GM19438 (cell line): Measurements from ENCODE around the gene DPYSL4.

Experiments
- ATAC-seq: cut with Tn5 transposase; IDR thresholded peaks from one replicate; pipeline ENCODE4 v1.9.1; 2021; ENCODE audit warnings: low read depth; ENCODE audit not compliant: unreplicated experiment

The DPYSL4 gene

DNA sequence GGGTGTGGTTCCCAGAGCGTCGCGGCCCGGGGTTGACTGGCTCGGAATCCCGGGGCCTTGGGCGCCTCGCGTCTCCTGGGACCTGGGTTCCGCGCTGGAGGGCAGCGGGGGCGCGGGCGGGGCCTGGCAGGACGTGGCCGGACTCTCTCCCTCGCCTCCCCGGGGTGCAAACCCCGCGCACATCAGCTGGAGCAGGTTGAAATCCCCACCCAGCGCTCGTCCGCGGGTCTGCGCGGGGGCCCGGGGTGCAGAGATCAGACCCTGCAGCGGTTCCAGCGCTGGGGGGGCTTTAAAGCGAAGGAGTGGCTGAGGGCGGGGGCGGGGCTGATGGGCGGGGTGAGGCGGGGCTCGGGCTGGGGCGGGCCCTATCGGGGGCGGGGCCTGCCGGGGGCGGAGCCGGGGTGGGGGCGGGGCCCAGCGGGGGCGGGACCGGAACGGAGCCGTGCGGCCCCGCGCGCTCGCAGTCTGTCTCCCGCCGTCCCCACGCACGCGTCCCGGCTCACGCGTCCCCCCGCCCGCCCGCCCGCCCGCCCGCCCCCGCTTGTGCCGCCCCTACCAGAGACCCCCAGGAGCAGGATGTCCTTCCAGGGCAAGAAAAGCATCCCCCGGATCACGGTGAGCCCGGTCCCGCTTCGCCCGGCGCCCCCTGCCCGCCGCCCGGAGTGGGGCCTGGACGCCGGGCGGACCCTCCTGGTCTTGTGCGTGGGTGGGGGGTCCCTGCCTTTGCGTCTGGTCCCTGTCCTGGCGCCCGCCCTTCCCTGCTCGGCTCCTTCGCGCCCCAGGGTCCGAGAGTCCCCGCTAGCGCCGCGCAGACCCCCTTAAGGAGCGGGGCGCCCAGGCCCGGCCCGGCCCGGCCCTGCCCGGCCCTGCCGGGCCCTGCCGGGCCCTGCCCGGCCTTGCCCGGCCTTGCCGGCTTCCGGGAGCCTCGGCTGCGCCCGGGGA is at the start of gene DPYSL4:
DPYSL4 (plus strand) TSS at position 461 of the 942 bp plus-strand sequence; CDS start at position 577, 116 bp downstream.
- no peak for ATAC-seq

DNA sequence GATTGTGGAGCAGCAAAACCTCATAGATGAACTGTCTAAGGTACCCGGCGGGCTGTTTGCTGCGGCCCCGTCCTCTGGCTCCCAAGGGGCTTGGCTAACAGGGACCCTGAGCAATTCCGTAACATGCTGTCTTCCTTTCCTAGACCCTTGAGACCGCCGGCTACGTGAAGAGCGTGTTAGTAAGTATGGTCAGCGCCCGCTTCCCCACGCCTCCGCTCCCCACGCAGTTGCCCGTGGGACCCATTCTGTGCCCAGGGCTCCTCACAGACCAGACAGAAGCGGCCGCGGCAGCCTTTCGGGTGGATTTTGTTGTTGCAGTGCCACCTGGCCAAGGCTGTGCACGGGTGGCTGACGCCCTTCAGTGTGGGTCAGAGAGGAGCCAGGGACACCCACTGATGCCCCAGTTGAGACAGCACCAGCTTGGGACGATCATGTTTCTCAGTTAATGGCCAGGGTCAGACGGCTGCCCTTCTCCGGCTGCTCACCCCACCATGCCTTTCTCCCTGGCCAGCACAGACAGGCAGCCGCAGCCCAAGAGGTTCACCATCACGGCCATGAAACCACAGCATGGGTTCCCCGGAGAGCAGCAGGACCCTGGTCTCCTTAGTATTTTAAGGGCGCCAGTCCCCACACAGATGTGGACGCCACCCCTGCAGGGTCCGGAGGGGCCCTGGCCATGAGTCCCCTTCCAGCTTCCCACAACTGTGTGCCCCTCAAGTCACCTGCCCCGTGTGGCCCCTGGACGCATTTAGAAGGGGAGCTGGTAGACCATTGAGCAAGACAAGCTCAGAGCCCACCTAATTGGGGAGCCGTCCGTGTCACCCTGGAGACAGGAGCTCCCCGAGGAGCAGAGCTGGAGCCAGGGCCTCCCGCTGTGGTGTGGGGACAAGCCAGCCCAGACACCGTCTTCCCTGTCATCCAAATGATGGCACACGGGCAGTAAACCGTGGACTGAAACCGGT is 49.4 kb upstream of the DPYSL4 start:
- no peak for ATAC-seq

DNA sequence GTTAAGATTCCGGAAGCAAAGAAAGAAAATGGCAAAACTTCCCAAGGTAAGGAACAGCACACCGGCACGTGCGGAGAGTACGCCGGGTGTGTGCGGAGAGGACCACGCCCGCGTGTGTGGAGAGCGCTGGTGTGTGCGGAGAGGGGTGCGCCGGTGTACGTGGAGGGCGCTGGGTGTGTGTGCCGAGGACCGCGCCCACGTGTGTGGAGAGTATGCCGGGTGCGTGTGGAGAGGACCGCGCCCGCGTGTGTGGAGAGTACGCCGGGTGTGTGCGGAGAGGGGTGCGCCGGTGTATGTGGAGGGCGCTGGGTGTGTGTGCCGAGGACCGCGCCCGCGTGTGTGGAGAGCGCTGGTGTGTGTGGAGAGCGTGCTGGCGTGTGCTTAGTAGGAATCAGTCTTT is 48.6 kb upstream of the DPYSL4 start:
- no peak for ATAC-seq

DNA sequence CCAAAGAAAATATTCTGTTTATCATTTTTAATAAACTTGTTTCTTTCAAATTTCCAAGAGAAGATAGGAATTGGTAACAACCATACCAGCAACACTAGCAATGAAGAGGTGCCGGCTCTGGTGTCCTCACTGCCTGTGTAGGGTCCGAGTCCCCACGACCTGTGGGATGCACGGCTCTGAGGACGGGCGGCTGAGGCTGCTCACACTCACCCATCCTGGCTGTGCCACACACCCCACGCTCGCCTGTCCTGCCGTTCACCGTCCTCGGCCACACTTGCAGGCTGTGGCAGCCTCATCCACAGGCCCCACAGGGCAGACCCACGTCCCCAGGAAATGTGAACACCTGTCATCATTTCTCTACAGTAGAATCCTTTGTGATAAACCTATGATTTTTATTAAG is 48.2 kb upstream of the DPYSL4 start:
- no peak for ATAC-seq

DNA sequence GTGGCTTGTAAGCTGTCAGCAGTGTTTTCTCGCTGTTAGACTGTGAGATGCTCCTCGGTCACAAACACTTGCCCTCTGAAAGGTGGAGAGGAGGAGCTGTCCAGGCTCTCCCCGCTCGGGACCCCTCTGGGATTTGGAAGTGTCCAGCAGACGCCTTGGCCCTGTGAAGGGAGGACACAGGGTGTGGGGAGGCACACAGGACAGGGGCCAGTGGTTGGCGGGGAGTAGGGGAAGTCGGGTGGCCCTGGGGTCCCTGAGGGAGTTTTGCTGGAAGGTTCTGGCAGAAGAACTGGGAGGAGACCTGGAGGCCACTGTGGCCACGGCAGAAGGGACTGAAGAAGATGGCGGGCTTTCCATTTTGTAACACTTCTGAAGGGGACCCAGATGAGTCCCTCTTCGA is 47.2 kb upstream of the DPYSL4 start:
- ATAC-seq: no peak

DNA sequence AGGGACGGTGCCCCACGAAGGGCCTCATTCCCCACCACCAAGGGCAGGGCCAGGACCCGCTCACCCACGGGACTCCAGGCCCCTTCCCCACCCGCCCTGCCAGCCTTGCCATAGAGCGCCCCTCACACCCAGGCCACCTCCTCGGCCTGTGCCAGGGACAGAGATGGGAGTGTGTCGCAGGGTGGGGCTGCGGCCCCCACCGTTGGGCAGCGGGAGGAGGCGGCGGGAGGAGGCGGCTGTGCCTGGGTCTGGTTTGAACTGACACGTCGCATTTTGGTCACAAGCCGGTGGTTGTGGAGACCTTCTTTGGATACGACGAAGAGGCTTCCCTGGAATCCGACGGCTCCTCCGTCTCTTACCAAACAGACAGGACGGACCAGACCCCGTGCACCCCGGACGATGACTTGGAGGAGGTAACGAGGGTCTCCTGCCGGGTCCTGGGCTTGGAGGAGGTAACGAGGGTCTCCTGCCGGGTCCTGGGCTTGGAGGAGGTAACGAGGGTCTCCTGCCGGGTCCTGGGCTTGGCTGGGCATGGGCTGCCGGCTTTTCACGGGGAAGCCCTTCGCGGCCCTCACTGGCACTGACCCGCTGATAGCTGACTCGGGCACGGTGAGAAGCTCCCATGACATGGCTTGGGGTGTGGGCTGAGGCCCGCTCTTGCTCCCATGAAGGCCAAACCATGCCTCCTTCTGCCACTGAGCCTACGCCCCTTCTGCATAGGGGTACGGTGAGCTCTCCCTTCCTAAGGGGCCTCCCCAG is 46.4 kb upstream of the DPYSL4 start:
- no peak for ATAC-seq

DNA sequence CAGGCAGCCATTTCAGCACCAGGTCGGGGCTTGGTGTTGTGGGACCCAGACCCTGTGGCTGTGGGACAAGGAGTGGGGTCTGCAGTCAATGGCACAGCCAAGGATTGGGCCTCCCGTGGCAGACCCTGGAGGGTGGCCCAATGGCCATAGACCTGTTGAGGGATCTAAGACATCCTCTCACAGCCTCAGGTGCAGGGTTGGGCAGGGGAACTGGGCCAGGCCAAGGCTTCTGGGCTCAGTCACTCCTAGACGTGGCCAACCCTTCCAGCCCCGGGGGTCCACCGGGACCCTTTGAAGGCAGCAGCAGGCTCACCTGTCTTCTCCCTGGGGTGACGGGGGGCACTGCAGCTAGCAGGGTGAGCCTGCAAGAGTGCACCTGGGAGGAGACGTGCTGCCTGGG is 45.7 kb upstream of the DPYSL4 start:
- ATAC-seq: no peak

DNA sequence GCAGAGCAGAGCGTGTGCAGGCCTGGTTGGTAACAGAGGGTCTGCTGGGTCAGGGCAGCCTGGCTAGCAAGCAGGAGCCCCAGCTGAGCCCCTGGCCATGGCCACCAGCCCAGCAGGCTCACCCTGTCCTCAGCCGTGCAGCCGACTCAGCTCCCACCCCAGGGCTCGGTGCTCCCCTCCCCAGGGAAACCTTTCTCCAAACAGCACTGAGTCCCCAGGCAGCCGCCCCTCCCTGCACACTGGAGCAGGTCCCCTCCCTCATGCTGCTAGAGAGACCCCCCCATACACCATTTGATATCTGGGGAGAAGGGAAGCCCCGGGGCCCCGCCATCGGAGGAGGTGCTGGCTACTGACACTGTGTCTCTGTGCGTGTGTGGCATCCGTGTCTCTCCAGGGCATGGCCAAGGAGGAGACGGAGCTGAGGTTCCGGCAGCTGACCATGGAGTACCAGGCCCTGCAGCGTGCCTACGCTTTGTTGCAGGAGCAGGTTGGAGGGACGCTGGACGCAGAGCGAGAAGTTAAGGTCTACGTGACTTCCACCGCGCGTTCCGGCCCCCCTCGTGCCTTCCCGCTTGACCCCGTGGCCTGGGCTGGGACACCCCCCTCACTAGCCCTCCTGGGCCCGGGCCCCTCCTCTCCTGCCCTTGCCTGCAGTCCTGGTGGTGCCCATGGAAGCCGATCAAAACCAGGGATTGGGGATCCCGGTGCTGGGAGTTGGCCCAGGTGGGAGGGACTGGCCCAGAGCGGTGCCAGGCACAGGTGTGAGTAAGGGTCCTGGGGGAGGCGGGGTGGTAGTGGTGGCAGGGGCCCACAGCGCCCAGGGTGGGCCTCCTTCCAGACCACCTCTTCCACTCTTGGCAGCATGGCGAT is 45.0 kb upstream of the DPYSL4 start:
- ATAC-seq: no peak

DNA sequence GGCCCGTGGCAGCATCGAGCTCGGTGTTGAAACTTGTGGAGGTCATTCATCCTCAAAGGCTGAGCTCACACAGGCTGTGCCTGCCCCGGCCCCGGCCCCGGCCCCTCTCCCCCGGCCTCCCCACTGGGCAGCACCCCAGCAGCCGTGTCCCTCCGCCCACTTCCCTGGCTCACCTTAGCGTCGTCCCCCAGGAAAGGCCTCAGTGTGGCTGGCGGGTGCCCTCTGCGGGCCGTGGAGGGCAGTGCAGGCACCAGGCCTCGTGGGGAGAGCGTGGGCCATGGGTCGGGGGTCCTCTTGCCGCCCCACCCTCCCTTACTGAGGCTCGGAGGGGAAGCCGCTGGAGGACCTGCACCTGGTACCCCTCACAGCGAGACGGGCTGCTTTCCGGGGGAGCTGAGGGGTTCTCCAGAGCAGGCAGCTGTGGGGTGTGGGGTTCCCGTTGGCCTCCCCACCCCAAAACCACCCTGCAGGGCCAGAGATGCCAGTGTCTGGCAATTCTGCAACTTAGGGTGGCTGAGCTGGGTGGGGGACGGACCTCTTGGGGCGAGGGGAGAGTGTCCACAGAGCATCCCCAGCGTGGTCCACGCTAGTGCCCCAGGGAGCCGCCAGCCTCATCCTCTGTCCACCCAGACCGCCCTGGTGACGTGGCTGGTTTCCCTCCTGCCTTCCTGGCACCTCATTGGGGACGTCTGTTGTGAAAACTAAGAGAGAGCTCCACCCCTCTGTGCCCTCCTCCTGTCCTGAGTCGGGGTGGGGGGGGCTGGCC is 44.2 kb upstream of the DPYSL4 start:
- ATAC-seq: peak; percentile 70

DNA sequence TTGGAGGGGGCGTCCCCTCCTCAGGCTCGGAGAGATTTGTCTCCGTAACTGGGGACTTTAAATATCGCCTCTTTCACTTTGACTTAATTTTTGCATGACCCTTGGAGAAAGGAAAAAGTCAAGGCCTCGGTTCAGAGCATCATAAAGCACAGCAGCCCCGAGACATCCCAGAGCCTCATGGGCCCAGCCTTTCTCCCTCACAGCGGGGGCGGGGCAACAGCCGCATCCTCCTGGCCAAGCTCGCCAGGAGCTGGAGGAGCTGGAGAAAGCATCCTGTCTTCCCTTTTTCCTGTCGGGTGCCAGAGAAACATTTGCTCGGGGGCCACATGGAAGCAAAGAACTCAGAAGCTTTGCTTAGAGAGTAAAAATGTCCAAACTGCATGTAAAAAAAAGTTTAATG is 43.6 kb upstream of the DPYSL4 start:
- no peak for ATAC-seq

DNA sequence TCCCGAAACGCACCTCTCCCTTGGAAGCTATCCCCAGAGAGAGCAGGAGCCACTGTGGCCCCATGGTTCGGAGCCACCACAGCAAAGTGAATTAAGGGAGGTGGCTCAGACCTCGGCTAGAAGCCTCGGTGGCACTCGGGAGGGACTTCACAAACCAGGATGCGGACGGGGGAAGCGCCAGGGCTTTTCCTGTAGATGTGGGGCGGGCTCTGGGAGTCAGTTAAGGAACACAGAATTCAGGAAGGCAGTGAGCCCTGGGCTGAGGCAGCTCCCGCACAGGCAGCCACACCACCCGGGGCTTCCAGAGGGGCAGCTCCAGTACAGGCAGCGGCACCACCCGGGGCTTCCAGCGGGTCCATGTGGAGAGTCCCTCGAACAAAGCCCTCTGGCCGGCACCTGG is 42.7 kb upstream of the DPYSL4 start:
- ATAC-seq: no peak

DNA sequence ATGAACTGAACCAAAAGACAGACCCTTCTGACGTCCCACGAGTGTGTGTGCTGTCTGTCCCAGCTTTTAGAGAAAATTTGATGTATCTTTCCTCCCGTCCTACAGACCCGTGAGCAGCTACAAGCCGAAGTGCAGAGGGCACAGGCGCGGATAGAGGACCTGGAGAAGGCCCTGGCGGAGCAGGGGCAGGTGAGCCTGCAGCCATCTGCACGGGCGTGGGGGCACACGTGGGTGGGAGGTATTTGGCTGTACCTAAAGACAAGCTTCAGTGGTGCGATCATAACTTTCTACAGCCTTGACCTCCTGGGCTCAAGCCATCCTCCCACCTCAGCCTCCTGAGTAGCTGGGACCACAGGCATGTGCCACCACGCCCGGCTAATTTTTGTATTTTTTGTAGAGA is 41.7 kb upstream of the DPYSL4 start:
- no peak for ATAC-seq

DNA sequence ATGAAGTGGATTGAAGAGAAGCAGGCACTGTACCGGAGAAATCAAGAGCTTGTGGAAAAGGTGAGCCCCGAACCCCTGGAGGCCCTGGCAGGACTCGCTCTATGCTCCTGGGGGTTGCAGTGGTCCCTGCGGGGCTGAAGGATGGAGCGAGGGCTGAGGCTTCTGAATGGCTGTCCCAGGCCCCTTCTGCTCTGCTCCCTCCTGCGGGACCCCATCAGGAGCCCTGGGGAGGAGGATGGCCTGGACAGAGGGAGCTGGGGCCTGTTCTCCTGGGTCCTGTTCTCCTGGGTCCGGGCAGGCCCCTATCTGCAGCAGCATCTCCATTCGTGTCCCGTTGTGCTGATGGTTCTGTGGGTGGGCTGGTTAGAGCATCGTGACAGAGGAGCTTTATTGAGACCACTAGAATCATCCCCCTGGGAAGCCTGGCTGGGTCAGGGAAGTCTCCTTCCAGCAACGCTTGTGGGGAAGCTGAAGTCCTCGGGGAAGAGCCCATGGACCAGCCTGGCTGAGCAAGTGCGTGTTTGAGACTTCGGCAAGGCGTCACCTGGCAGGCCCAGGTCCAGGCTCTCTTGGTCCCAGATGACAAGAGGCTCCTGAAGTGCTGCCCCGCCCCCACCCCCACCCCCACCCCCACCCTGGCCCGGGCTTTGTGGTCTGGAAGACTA is 41.1 kb upstream of the DPYSL4 start:
- ATAC-seq: no peak

DNA sequence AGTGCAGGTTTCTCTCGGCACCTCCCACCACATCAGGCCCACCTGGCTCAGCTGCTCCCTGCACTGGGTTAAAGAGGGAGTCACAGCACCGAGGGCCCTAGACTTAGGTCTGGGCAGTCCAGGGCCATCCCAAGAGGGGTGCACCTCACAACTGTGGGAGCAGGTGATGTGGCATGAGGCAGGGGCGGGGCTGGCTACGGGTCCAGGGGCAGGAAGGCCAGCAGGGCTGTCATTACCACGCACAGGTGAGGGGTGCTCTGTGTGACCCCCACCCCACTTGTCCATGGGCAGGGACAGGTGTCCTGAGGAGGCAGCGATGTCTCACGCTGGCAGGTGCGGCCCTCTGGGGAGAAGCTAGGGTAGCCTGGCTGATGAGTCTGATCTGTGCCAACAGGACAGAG is 40.5 kb upstream of the DPYSL4 start:
- ATAC-seq: no peak

DNA sequence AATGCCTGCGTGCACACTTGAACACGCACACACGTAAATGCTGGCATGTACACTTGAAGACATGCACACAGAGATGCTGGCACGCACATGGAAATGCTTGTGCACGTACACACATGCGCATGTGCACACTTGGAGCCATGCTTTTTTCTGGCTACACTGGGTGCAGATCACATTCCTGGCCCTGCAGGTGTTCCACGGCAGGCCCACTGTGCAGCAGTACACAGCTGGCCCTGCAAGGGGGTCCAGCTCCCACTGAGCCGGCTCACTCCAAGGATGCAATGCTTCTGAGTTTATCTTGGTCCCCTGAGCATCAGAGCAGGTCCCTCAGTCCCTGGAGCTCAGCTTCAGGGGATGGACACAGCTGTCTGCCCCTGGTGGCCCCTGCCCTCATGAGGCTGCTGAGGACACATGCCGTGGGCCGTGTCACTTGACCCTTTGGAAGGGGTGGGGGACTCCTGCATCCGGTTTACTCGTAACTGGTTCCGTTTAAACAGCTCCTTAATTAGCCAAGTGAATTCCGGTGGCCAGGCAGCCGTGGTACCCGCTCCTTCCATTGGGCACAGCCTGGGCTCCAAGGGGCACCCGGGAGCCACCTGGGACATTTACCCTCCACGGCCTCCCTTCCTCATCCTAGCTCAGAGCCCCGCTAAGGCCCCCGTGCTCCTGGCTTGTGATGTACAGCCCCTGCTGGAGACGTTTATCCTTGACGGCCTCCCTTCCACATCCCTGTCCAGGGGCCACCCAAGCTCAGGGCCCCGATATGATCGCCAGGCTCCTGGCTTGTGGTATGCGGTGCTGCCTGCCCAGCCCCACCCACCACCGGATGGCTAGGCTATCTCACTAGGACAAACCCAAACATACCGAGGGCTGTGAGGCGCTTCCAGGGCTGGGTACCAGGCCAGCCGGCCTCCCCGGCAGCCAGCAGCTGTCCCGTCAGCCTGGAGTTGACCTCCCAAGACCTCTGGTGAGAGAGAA is 39.5 kb upstream of the DPYSL4 start:
- no peak for ATAC-seq

DNA sequence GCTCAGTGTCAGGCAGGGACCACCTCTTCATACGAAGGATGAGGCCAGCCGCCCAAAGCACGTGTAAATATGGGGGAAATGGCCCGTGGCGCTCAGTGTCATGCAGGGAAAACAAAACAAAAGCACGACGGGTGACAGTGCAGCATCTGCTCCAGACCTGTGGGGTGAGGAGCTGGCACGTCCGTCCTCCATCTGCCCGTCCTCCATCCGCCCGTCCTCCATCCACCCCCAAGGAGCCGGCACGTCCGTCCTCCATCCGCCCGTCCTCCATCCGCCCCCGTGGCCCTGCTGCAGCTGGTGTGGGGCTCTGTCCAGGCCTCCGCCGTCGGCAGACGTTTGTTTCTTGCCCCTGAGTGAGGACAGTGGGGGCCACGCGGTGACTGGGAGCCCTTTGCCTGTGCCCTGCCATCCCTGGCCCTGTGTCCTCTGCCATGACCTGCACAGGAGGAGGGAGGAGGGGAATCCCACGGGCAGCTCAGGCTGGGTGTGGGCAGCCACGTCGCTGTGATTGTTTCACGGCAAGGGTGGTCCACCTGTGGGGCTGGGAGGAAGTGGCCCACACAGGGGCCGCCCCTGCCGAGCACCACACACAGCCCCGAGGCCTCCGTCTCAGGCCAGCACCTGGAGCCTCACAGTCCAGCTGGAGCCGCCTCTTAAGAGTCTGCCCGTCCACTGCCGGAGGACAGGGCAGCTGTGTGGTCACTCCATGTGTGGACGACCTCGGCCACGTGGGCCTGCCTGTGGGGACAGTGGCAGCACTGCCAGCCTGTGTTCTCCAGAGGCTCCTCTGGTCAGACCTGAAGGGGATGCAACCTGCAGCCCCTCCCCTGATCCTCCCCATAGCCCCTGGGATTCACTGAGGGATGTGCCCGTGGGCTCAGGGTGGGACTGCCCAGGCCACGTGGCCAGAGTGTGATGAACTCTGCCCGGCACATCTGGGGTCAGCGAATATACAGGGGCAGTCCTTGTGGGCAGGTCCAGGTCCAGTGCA is 38.2 kb upstream of the DPYSL4 start:
- no peak for ATAC-seq
